VCaP (cell line): ENCODE data around the gene GLE1.

Experiments
- H3K27ac ChIP-seq: fragments of 450-650 bp; 2 replicates; pipeline ENCODE4 v1.5.1; 2017
- TF ChIP-seq, protein P1 (sequence below): fragments of 450-650 bp; conservative IDR thresholded peaks from 2 replicates; pipeline ENCODE4 v1.5.1; 2017; ENCODE audit warnings: mild to moderate bottlenecking, moderate library complexity

GLE1 gene

DNA sequence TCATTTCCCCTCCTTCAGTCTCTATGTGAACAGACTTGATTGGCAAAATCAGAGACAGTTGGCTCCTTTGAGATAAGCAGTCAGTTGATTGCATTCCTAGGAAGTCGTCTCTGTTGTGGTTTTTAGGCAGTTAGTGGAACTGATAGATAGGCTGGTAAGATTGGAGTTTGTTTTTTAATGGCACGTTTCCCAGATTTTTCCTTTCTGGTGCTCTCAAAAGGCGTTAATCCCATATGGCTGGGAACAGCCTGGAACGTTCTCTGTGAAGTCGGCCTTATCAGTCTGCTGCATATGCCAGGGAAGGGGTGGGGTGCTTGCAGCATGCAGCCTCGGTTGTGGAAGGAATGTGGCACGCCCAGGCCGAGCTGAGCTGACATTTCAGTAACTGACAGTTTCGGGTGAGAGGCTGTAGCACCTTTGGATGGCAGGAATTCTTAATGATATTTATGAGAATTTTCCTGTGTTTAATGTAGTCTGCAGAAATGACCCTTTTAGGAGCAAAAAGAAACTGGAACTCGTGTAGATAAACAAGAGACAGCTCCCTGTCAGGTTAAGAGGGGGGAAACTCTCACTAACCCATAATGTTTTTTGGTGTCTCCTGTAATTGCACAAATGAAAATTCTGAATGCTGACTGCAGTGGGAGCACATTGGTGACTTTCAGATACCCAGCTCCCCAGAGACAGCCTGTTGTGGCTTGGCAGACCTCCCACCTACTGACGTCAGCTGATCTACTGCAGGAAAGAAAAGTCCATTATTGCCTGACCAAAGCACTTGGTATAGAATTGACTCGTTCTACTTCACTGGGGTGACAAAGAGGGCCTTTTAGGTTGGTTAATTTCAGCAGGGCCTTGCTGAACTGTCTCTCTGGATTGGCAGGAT lies 54.2 kb downstream of the GLE1 start:
- H3K27ac ChIP-seq: peak overlapping the region; percentile 93
- TF ChIP-seq, protein P1, sequence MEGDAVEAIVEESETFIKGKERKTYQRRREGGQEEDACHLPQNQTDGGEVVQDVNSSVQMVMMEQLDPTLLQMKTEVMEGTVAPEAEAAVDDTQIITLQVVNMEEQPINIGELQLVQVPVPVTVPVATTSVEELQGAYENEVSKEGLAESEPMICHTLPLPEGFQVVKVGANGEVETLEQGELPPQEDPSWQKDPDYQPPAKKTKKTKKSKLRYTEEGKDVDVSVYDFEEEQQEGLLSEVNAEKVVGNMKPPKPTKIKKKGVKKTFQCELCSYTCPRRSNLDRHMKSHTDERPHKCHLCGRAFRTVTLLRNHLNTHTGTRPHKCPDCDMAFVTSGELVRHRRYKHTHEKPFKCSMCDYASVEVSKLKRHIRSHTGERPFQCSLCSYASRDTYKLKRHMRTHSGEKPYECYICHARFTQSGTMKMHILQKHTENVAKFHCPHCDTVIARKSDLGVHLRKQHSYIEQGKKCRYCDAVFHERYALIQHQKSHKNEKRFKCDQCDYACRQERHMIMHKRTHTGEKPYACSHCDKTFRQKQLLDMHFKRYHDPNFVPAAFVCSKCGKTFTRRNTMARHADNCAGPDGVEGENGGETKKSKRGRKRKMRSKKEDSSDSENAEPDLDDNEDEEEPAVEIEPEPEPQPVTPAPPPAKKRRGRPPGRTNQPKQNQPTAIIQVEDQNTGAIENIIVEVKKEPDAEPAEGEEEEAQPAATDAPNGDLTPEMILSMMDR: no peak

DNA sequence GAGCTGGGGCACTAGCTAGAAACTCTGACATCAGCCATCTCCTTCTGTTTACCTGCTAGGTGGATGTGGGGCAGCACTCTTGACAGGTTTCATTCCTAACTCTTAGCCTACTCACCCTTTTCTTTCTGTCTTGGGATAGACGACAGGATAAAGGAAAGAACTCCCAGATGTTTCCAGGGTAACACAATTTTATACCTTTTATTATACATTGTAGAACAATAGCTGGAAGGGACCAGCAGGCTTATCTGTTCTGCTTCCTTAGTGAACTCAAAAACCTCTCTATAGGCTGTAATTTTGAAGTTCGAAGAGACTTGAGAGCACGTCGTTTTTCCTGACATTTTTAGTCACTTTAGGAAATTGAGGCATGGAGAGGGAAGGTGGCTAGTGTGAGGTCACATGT lies 61.1 kb downstream of the GLE1 start:
- TF ChIP-seq, protein P1: no peak
- no peak overlapping the region for H3K27ac ChIP-seq

DNA sequence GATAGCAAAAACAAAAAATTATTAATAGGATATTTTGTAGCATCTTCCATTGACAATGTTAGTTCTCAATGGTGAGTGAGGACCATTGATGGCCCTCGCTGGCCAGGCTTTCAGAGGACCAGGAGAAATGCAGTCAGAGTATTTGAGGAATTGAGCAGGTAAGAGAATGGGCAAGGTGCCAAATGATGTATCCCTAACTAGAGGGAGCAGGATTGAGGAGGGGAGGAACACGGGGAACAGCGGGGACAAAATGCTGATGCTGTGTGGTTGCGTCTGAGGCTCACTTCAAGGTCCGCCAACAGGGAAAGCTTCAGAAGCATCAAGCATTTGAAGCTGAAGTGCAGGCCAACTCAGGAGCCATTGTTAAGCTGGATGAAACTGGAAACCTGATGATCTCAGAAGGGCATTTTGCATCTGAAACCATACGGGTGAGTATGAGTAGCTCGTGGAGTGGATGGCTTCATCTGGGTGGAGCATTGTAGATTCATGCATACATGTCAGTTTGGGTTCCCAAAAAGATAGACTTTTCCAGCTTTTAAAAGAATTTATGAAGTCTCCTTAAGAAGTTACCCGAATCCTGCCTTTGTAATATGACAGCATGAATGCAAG lies 64.1 kb downstream of the GLE1 start:
- no peak overlapping the region for H3K27ac ChIP-seq
- TF ChIP-seq, protein P1: no peak

DNA sequence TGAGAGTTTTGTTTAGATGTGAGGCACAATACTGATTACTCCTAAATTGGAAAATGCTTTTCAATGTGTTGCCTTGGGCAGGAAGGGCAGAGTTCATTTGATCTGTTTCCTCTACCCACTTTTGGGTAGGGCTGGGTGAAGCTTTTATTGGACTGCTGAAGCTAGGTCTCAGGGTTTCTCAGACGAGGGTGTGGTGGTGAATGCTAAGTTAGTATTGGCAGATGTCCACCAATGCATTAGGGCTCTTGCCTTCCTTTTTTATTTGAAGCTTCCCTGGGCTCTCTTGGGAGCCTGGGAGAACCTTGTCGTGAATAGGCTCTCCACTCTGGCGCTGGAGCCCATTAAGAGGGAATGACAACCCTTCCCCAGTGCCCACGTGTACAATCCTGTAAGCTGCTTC lies 71.0 kb downstream of the GLE1 start:
- TF ChIP-seq, protein P1: no peak
- H3K27ac ChIP-seq: no peak overlapping the region

DNA sequence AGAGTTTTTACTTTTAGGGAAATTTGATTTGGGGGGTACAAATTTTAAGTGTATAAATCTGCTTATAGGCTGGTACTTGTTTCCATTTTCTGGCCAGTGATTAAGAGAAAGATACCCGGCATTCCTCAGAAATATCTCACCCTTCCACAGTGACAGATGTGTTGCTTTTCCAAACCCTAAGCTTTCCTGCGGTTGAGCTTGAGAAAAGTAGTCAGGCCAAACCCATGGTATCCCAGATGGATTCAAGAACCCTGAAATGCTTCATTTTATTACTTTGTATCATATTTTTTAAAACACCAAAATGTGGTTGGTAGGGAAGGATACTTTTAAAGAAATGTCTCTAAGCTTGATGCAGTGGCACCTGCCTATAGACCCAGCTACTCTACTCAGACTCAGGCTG lies 71.4 kb downstream of the GLE1 start:
- TF ChIP-seq, protein P1: no peak
- H3K27ac ChIP-seq: no peak overlapping the region

DNA sequence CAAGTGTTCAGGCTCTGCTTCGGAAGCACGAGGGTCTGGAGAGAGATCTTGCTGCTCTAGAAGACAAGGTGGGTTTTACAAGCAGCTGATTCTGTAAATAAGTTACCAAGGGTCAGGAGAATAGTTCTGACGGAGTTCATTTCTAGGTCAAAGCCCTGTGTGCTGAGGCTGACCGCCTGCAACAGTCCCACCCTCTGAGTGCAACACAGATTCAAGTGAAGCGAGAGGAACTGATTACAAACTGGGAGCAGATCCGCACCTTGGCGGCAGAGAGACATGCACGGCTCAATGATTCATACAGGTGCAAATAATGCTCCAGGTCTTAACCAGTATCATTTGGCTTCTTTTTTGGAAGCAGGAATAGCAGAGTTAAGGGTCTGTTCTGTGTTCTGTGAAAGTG lies 72.7 kb downstream of the GLE1 start:
- no peak overlapping the region for H3K27ac ChIP-seq
- TF ChIP-seq, protein P1: no peak

DNA sequence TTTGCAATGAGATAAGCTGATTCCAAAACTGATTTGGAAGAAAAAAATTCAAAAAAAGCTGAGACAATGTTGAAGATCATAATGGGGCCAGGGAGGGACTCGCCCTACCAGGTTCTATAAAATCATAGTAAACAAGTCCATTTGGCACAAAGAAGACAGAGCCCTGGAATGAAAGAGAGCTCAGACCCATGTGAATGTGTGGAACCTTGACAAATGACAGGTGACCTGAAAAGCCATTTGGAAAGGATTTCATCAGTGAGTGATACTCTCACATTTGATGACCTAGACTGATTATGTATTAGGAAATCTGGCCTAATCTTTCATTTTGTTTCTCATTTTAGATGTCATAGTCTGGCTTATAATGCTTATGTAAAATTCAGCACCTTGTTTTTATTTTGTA lies 74.7 kb downstream of the GLE1 start:
- TF ChIP-seq, protein P1: no peak

More for the DNA sequence above, 74.7 kb downstream of the GLE1 start:
- H3K27ac ChIP-seq: peak overlapping the region; percentile 18
